ENCODE data around the gene LCE2C. TPM values are rescaled to one million over a fixed set of nuclear protein-coding genes. Genes with fewer than 3 reads are reported as not detected.

The LCE2C gene
- total RNA-seq, 1 experiment from 2014 or later: not detected

DNA sequence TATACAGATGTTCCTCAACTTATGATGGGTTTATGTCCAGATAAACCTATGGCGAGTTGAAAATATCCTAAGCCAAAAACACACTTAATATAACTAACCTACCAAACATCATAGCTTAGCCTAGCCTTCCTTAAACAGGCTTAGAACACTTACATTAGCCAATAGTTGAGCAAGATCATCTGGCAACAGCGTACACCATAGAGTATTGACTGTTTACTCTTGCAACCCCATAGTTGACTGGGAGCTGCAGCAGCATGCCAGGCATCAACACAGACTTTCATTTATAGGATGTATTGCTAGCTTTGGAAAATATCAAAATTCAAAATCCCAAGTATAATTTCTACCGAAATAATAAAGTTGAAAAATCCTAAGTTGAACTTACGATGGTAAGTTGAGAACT is 17.4 kb upstream of the LCE2C start:
- no peak overlapping the region for H3K4me2 ChIP-seq (ENCODE audit: insufficient read depth, insufficient read length, low read length)
- H3K79me1 ChIP-seq (ENCODE audit: insufficient read depth, low read depth, low read length, poor library complexity, severe bottlenecking): no peaks in the 10 kb centered on the region
- no peak overlapping the region for H3K9ac ChIP-seq (ENCODE audit: extremely low read depth, insufficient read length, low read length)
- TF ChIP-seq, protein P1, sequence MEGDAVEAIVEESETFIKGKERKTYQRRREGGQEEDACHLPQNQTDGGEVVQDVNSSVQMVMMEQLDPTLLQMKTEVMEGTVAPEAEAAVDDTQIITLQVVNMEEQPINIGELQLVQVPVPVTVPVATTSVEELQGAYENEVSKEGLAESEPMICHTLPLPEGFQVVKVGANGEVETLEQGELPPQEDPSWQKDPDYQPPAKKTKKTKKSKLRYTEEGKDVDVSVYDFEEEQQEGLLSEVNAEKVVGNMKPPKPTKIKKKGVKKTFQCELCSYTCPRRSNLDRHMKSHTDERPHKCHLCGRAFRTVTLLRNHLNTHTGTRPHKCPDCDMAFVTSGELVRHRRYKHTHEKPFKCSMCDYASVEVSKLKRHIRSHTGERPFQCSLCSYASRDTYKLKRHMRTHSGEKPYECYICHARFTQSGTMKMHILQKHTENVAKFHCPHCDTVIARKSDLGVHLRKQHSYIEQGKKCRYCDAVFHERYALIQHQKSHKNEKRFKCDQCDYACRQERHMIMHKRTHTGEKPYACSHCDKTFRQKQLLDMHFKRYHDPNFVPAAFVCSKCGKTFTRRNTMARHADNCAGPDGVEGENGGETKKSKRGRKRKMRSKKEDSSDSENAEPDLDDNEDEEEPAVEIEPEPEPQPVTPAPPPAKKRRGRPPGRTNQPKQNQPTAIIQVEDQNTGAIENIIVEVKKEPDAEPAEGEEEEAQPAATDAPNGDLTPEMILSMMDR (conservative IDR thresholded peaks at IDR 0.05): no peak
- H4K5ac ChIP-seq (ENCODE audit: insufficient read length, low read depth, low read length): no peak overlapping the region
- H2BK12ac ChIP-seq (ENCODE audit: insufficient read length, low read depth, low read length): no peak overlapping the region
- no peak overlapping the region for H2BK20ac ChIP-seq (ENCODE audit: low read depth, low read length, poor library complexity, severe bottlenecking)
- WGBS (ENCODE audit: extremely low coverage, insufficient read length, low lambda C conversion rate): no CpG with 5 or more reads among the region's 4 CpGs
- no peak overlapping the region for H3K27ac Mint-ChIP-seq
- no peaks in the 10 kb centered on the region for H3K27me3 ChIP-seq (ENCODE audit: insufficient read depth, low read length)
- H3K4me1 ChIP-seq (ENCODE audit: insufficient read depth, low read length): no peaks in the 10 kb centered on the region
- H3K23ac ChIP-seq (ENCODE audit: insufficient read length, low read depth, low read length): no peak overlapping the region
- H2AK5ac ChIP-seq (ENCODE audit: insufficient read length, low read length): no peak overlapping the region
- no peak overlapping the region for H3K14ac ChIP-seq (ENCODE audit: insufficient read depth, low read length)
- H3T11ph ChIP-seq (ENCODE audit: low read length): no peak overlapping the region
- DNase-seq: no peak
- H2AFZ ChIP-seq (ENCODE audit: low read length): no peak overlapping the region
- no peaks in the 10 kb centered on the region; the same call in none of the 2 replicates for H3K27me3 Mint-ChIP-seq (ENCODE audit: low read depth)
- no peaks in the 10 kb centered on the region for H4K20me1 ChIP-seq (ENCODE audit: control insufficient read depth, insufficient read depth, insufficient read length)
- no peak overlapping the region for H3K18ac ChIP-seq (ENCODE audit: insufficient read length, low read depth, low read length)
- no peak overlapping the region for H3K4me3 Mint-ChIP-seq
- no peaks in the 10 kb centered on the region for H3K79me2 ChIP-seq (ENCODE audit: insufficient read depth, low read length)
- H3K56ac ChIP-seq (ENCODE audit: insufficient read length, low read depth, low read length): no peak overlapping the region
- H3K4ac ChIP-seq (ENCODE audit: low read depth, low read length): no peak overlapping the region
- H3K4me1 Mint-ChIP-seq: no peaks in the 10 kb centered on the region
- no peak overlapping the region for H4K8ac ChIP-seq (replicated peaks; ENCODE audit: insufficient read length, low read depth, low read length)
- H2BK120ac ChIP-seq (ENCODE audit: low read depth, low read length, poor library complexity, severe bottlenecking): no peak overlapping the region
- H3K27ac ChIP-seq (ENCODE audit: insufficient read length, low read depth, low read length): no peak overlapping the region
- H2BK5ac ChIP-seq (ENCODE audit: insufficient read length, low read length): no peak overlapping the region
- H3K9me3 Mint-ChIP-seq: peaks cover 91 to 94% of the 10 kb centered on the region in 2 experiments
- no peaks in the 10 kb centered on the region for H3K23me2 ChIP-seq (ENCODE audit: insufficient read length, low read depth, low read length, poor library complexity, severe bottlenecking)
- H4K91ac ChIP-seq (ENCODE audit: insufficient read length, low read depth, low read length): no peak overlapping the region
- peaks cover 0 to 21% (median 5%) of the 10 kb centered on the region in 3 experiments; a peak in 4 of 7 replicates for H3K36me3 Mint-ChIP-seq (ENCODE audit: insufficient read depth in 1 of 3, low read depth in 3 of 3)
- no peak overlapping the region for H2BK15ac ChIP-seq (ENCODE audit: low read depth, low read length)
- H3K9me3 ChIP-seq (ENCODE audit: control insufficient read depth, low read depth, low read length): peaks cover 81% of the 10 kb centered on the region
